IMR-90 (cell line): ENCODE results near the gene MEGF6. TPM values are rescaled to one million over a fixed set of nuclear protein-coding genes. Genes with fewer than 3 reads are reported as not detected.

Source experiments
- ATAC-seq: fragments of 200-7000 bp; cut with Tn5 transposase; 2 replicates; pipeline ENCODE4 v1.9.1; 2020; ENCODE audit warnings: low read depth, mild to moderate bottlenecking, moderate library complexity
- BruUV-seq: library from RNA; stranded (reverse); fragments of 400-500 nt; replicated peaks from 2 replicates; lab custom pipeline; 2021; lab: Mats Ljungman, UMichigan
- CTCF ChIA-PET: fragments of 300-600 bp; formaldehyde crosslinking; extraction: SDS; loops from one replicate; lab custom pipeline; 2021; ENCODE audit warnings: antibody characterized with exemption; lab: Yijun Ruan, JAX
- POLR2A ChIA-PET: fragments of 300-600 bp; sonication (Branson Sonifier 250); formaldehyde crosslinking; loops from one replicate; lab custom pipeline; 2022; ENCODE audit warnings: antibody characterized with exemption; ENCODE audit not compliant: unreplicated experiment; lab: Charles Lee
- DNase-seq: peaks from one replicate; pipeline ENCODE4 v3.0.0; 2013
- H2AFZ ChIP-seq: replicated peaks from 2 replicates; pipeline ENCODE3; 2013; ENCODE audit warnings: low read length, mild to moderate bottlenecking; ENCODE audit not compliant: poor library complexity
- H2AK5ac ChIP-seq: 2 replicates; pipeline ENCODE4 v1.6.1; 2013; ENCODE audit warnings: low read depth, low read length, inconsistent platforms
- H2AK9ac ChIP-seq: replicated peaks from 2 replicates; pipeline ENCODE3; 2013; ENCODE audit warnings: mild to moderate bottlenecking, low read depth, low read length, moderate library complexity; ENCODE audit not compliant: poor library complexity
- H2BK120ac ChIP-seq: 2 replicates; pipeline ENCODE4 v1.6.1; 2013; ENCODE audit warnings: low read depth, low read length, inconsistent platforms
- H2BK15ac ChIP-seq: 3 replicates; pipeline ENCODE4 v1.6.1; 2013; ENCODE audit warnings: low read depth, low read length, inconsistent platforms
- H2BK20ac ChIP-seq: 2 replicates; pipeline ENCODE4 v1.6.1; 2013; ENCODE audit warnings: low read depth, mild to moderate bottlenecking, inconsistent platforms, low read length, moderate library complexity
- H2BK5ac ChIP-seq: 2 replicates; pipeline ENCODE4 v1.6.1; 2013; ENCODE audit warnings: mild to moderate bottlenecking, low read depth, low read length, inconsistent platforms; ENCODE audit not compliant: poor library complexity, severe bottlenecking
- H3K14ac ChIP-seq: replicated peaks from 2 replicates; pipeline ENCODE4 v1.6.1; 2013; ENCODE audit warnings: low read depth, low read length, inconsistent platforms
- H3K18ac ChIP-seq: 2 replicates; pipeline ENCODE4 v1.6.1; 2013; ENCODE audit warnings: low read depth, low read length, control low read depth
- H3K23ac ChIP-seq: 2 replicates; pipeline ENCODE4 v1.6.1; 2013; ENCODE audit warnings: low read depth, low read length, inconsistent platforms
- H3K27ac ChIP-seq: 2 replicates; pipeline ENCODE4 v1.5.1; 2013; ENCODE audit warnings: mild to moderate bottlenecking, control low read depth, low read length; ENCODE audit not compliant: insufficient read depth
- H3K27me3 ChIP-seq: 2 replicates; pipeline ENCODE4 v1.6.1; 2013; ENCODE audit warnings: low read length; ENCODE audit not compliant: control insufficient read depth, insufficient read depth
- H3K36me3 ChIP-seq: 2 replicates; pipeline ENCODE4 v1.6.1; 2013; ENCODE audit warnings: low read length, mixed read lengths; ENCODE audit not compliant: control insufficient read depth, insufficient read depth
- H3K4ac ChIP-seq: 2 replicates; pipeline ENCODE4 v1.6.1; 2013; ENCODE audit warnings: low read depth, low read length, inconsistent platforms
- H3K4me1 ChIP-seq: 2 replicates; pipeline ENCODE4 v1.6.1; 2013; ENCODE audit warnings: low read length, mixed read lengths; ENCODE audit not compliant: control insufficient read depth, insufficient read depth
- H3K4me2 ChIP-seq: 2 replicates; pipeline ENCODE4 v1.6.1; 2013; ENCODE audit warnings: low read depth, mild to moderate bottlenecking, control low read depth, low read length, moderate library complexity
- H3K4me3 ChIP-seq: 2 replicates; pipeline ENCODE4 v1.5.1; 2013; ENCODE audit warnings: low read depth, mild to moderate bottlenecking, control low read depth, low read length, moderate library complexity; ENCODE audit not compliant: insufficient read depth
- H3K56ac ChIP-seq: 2 replicates; pipeline ENCODE4 v1.6.1; 2013; ENCODE audit warnings: low read length, inconsistent platforms; ENCODE audit not compliant: insufficient read depth; ENCODE audit errors: extremely low read depth
- H3K79me1 ChIP-seq, 2 experiments: 2 replicates each; pipeline ENCODE4 v1.6.1; 2013; ENCODE audit warnings: low read length in 2 of 2, inconsistent platforms in 1 of 2, low read depth in 1 of 2
- H3K9ac ChIP-seq: 2 replicates; pipeline ENCODE4 v1.6.1; 2013; ENCODE audit warnings: low read depth, low read length, control low read depth
- H3K9me1 ChIP-seq: 2 replicates; pipeline ENCODE4 v1.6.1; 2013; ENCODE audit warnings: low read length, inconsistent platforms; ENCODE audit not compliant: insufficient read depth
- H3K9me3 ChIP-seq: 2 replicates; pipeline ENCODE4 v1.6.1; 2013; ENCODE audit warnings: low read length; ENCODE audit not compliant: control insufficient read depth, insufficient read depth
- H4K20me1 ChIP-seq: 2 replicates; pipeline ENCODE4 v1.6.1; 2013; ENCODE audit warnings: low read length, inconsistent platforms; ENCODE audit not compliant: insufficient read depth
- H4K5ac ChIP-seq: 2 replicates; pipeline ENCODE4 v1.6.1; 2013; ENCODE audit warnings: mild to moderate bottlenecking, low read depth, low read length, control low read depth
- H4K8ac ChIP-seq, 2 experiments: 2 replicates each; pipeline ENCODE4 v1.6.1; 2013; ENCODE audit warnings: low read depth in 2 of 2, low read length in 2 of 2, control low read depth in 1 of 2, inconsistent platforms in 1 of 2
- H4K91ac ChIP-seq: 2 replicates; pipeline ENCODE4 v1.6.1; 2013; ENCODE audit warnings: low read depth, low read length, inconsistent platforms; ENCODE audit not compliant: insufficient read depth
- BHLHE40 ChIP-seq: fragments of 150-350 bp; IDR thresholded peaks from 2 replicates; pipeline ENCODE4 v1.6.1; 2016; ENCODE audit warnings: mild to moderate bottlenecking, low read depth, low read length
- CEBPB ChIP-seq: IDR thresholded peaks from 2 replicates; pipeline ENCODE4 v1.6.1; 2012; ENCODE audit warnings: low read depth, low read length, improper control_type of control experiment
- FOS ChIP-seq: fragments of 150-350 bp; IDR thresholded peaks from 2 replicates; pipeline ENCODE4 v1.6.1; 2016; ENCODE audit warnings: low read depth, low read length
- MAZ ChIP-seq: IDR thresholded peaks from 2 replicates; pipeline ENCODE4 v1.6.1; 2012; ENCODE audit warnings: low read depth, mild to moderate bottlenecking, low read length, improper control_type of control experiment, moderate library complexity, borderline replicate concordance
- RFX5 ChIP-seq: IDR thresholded peaks from 2 replicates; pipeline ENCODE4 v1.8.0; 2012; ENCODE audit warnings: low read depth, mild to moderate bottlenecking, low read length, moderate library complexity
- SMC3 ChIP-seq: fragments of 150-350 bp; IDR thresholded peaks from 2 replicates; pipeline ENCODE4 v1.6.1; 2016; ENCODE audit warnings: low read depth, mild to moderate bottlenecking, antibody characterized with exemption, low read length, moderate library complexity
- USF2 ChIP-seq: fragments of 150-350 bp; IDR thresholded peaks from 2 replicates; pipeline ENCODE4 v1.6.1; 2017; ENCODE audit warnings: mild to moderate bottlenecking, antibody characterized with exemption, low read length, low read depth
- WGBS, 2 experiments: methylation state at CpG; one replicate each; pipeline versions ENCODE4 v1.1.5 to v1.1.7; 2013; ENCODE audit warnings: missing lambda C conversion rate in 2 of 2; ENCODE audit not compliant: insufficient read length in 1 of 2; ENCODE audit errors: extremely low coverage in 2 of 2; 5-methylcytosine and 5-hydroxymethylcytosine counted together
- dilution Hi-C: fragments of 300-500 bp; cut with HindIII; formaldehyde crosslinking; loops from one replicate; pipeline ENCODE4 v1.14.3; 2018; ENCODE audit warnings: low sequenced_read_pairs; ENCODE audit not compliant: unreplicated experiment
- in situ Hi-C: fragments of 300-500 bp; cut with MboI; formaldehyde crosslinking; loops from 3 replicates; pipeline ENCODE4 v1.14.3; 2019; ENCODE audit warnings: low sequenced_read_pairs, inconsistent platforms, mixed read lengths
- intact Hi-C: fragments of 100-400 bp; cut with micrococcal nuclease; formaldehyde crosslinking; loops from 2 replicates; pipeline ENCODE4 v1.10.0; 2022
- polyA plus RNA-seq, 3 experiments: library from polyadenylated mRNA; depleted of rRNA; stranded (reverse); fragments of >200 nt; gene quantifications; 2 replicates each; pipeline ENCODE4 v1.2.3, GENCODE V29; 2012; ENCODE audit warnings: low replicate concordance in 1 of 3
- total RNA-seq: library from RNA; depleted of rRNA; stranded (reverse); fragments of >200 nt; gene quantifications from 2 replicates; pipeline ENCODE4 v1.2.3, GENCODE V29; 2012

Gene MEGF6
- total and polyA plus RNA-seq, 2 of the 4 experiments (the other 2 are of a cell fraction) = 0.72 to 4.1 TPM

GRCh38 chr1:3456449-3456963 is 154.8 kb downstream of the MEGF6 start:
- H3K4me1 ChIP-seq = no peaks in the 10 kb centered on the region; the same call in 1 of the 2 replicates
- dilution Hi-C loops = no loop called here

More at GRCh38 chr1:3456449-3456963, 154.8 kb downstream of the MEGF6 start:
- no peak overlapping the region for H2AK5ac ChIP-seq
- no peak overlapping the region for H2AFZ ChIP-seq
- H3K56ac ChIP-seq = no peak overlapping the region
- peaks cover 35% of the 10 kb centered on the region for H3K27me3 ChIP-seq
- no TSS peak for BruUV-seq
- POLR2A ChIA-PET = no interaction called here
- no peaks in the 10 kb centered on the region for H3K79me1 ChIP-seq
- H4K8ac ChIP-seq = no peak overlapping the region
- H2BK20ac ChIP-seq = no peak overlapping the region
- DNase-seq (no peak), ATAC-seq (no peak)
- CTCF ChIA-PET = no interaction called here
- H3K9me3 ChIP-seq = no peaks in the 10 kb centered on the region
- no peaks in the 10 kb centered on the region for H3K9me1 ChIP-seq
- H4K5ac ChIP-seq = no peak overlapping the region
- H3K9ac ChIP-seq = no peak overlapping the region
- no peak overlapping the region for H3K4ac ChIP-seq
- H3K14ac ChIP-seq = no peak overlapping the region
- no peak overlapping the region for H3K23ac ChIP-seq
- no peak overlapping the region for H3K27ac ChIP-seq
- H2BK5ac ChIP-seq = no peak overlapping the region
- no peak overlapping the region for H3K18ac ChIP-seq
- no peak overlapping the region for H2BK15ac ChIP-seq
- no peak overlapping the region for H4K91ac ChIP-seq
- no peaks in the 10 kb centered on the region for H3K36me3 ChIP-seq
- WGBS, 2 experiments = 75% methylated on average over 4 of the region's 12 CpGs; no CpG with 5 or more reads in 1 of the 2 experiments
- H2AK9ac ChIP-seq = no peak overlapping the region
- no peak overlapping the region for H3K4me2 ChIP-seq
- no peak overlapping the region for H3K4me3 ChIP-seq
- no peak overlapping the region for H2BK120ac ChIP-seq
- H4K20me1 ChIP-seq = 0 out of 2 replicates have a peak, but pooled peaks cover 2% of the 10 kb centered on the region
- in situ Hi-C loops = no loop called here
- intact Hi-C loops = no loop called here
- TF ChIP-seq SMC3 = no peak
- no peak for TF ChIP-seq RFX5
- no peak for TF ChIP-seq CEBPB
- no peak for TF ChIP-seq MAZ
- TF ChIP-seq USF2 = no peak
- no peak for TF ChIP-seq FOS
- no peak for TF ChIP-seq BHLHE40
